Tibial nerve (tissue), 4 donors: ENCODE measurements around the gene ZNF560. TPM values are rescaled to one million over a fixed set of nuclear protein-coding genes. Genes with fewer than 3 reads are reported as not detected.

ENCODE experiments used
- DNase-seq, 2 donors: peaks; one replicate each; pipeline ENCODE4 v3.0.0-alpha.2; 2019; ENCODE audit warnings: low spot score in 2 of 2
- H3K27ac ChIP-seq, 4 donors: fragments of 200-600 bp; sonication (generic) in 3 of 4; one replicate each; pipeline ENCODE4 v1.5.1; 2017 to 2019; ENCODE audit warnings: mild to moderate bottlenecking in 1 of 4
- H3K27me3 ChIP-seq, 2 donors: fragments of 200-600 bp; sonication (generic) in 1 of 2; one replicate each; pipeline versions ENCODE4 v1.5.1 to v1.6.0; 2017 to 2019
- H3K36me3 ChIP-seq, 3 donors: fragments of 200-600 bp; sonication (generic); one replicate each; pipeline ENCODE4 v1.5.1; 2018 to 2019
- H3K4me1 ChIP-seq, 4 donors: fragments of 200-600 bp; sonication (generic) in 3 of 4; one replicate each; pipeline ENCODE4 v1.5.1; 2017 to 2019
- H3K4me3 ChIP-seq, 4 donors: fragments of 200-600 bp; sonication (generic) in 3 of 4; one replicate each; pipeline ENCODE4 v1.5.1; 2017 to 2019; ENCODE audit warnings: mild to moderate bottlenecking in 1 of 4, moderate library complexity in 1 of 4
- H3K9me3 ChIP-seq, 4 donors: fragments of 200-600 bp; sonication (generic) in 3 of 4; one replicate each; pipeline ENCODE4 v1.5.1; 2017 to 2019
- CTCF ChIP-seq, 5 experiments: fragments of 200-600 bp in 3 of 5; fragments of 450-650 bp in 2 of 5; sonication (generic) in 3 of 5; IDR thresholded peaks; one replicate each; pipeline ENCODE4 v1.5.1; 2016 to 2019; ENCODE audit warnings: antibody characterized with exemption in 5 of 5, mild to moderate bottlenecking in 3 of 5, moderate library complexity in 2 of 5
- EP300 ChIP-seq, 2 donors: sonication (generic); formaldehyde crosslinking; IDR thresholded peaks; one replicate each; pipeline ENCODE4 v1.6.1; 2017; ENCODE audit warnings: antibody characterized with exemption in 2 of 2, mild to moderate bottlenecking in 1 of 2
- POLR2A ChIP-seq, 2 donors: fragments of 450-650 bp; IDR thresholded peaks; one replicate each; pipeline ENCODE4 v1.6.1; 2017; ENCODE audit warnings: antibody characterized with exemption in 2 of 2, mild to moderate bottlenecking in 2 of 2, moderate library complexity in 2 of 2
- WGBS, 2 donors: methylation state at CpG; one replicate each; pipeline ENCODE4 v1.1.5; 2018; 5-methylcytosine and 5-hydroxymethylcytosine counted together
- total RNA-seq, 4 donors: library from RNA; depleted of rRNA; stranded (reverse); fragments of >200 nt; gene quantifications; one replicate each; pipeline ENCODE4 v1.1.0, GENCODE V29; 2016

ZNF560 gene
- total RNA-seq, 4 donors from 2014 or later: not detected

- no peaks in the 10 kb centered on the region for H3K27me3 ChIP-seq
- no peak overlapping the region for H3K27ac ChIP-seq
- peaks cover 26 to 63% (median 52%) of the 10 kb centered on the region in 3 donors for H3K36me3 ChIP-seq
- DNase-seq: no peak
- peaks cover 0 to 69% (median 17%) of the 10 kb centered on the region in 4 donors for H3K9me3 ChIP-seq
- peaks cover 0 to 18% (median 3%) of the 10 kb centered on the region in 4 donors for H3K4me1 ChIP-seq
- 95 to 97% methylated on average over 4 of the region's 4 CpGs for WGBS, 2 donors
- TF ChIP-seq CTCF (IDR thresholded peaks at IDR 0.05): no peak
- TF ChIP-seq EP300 (IDR thresholded peaks at IDR 0.05): no peak
- TF ChIP-seq POLR2A (IDR thresholded peaks at IDR 0.05): no peak
- H3K4me3 ChIP-seq: no peak overlapping the region
These were observed 37.5 kb upstream of the ZNF560 start for GRCh38 chr19:9535934-9536333.

- H3K4me3 ChIP-seq: no peak overlapping the region
- H3K36me3 ChIP-seq: peaks cover 53 to 100% (median 81%) of the 10 kb centered on the region in 3 donors
- no peak for DNase-seq
- peaks cover 0 to 6% (median 0%) of the 10 kb centered on the region in 4 donors for H3K4me1 ChIP-seq
- no peaks in the 10 kb centered on the region for H3K27me3 ChIP-seq
- TF ChIP-seq CTCF (IDR thresholded peaks at IDR 0.05): no peak
- no peak for TF ChIP-seq EP300 (IDR thresholded peaks at IDR 0.05)
- TF ChIP-seq POLR2A (IDR thresholded peaks at IDR 0.05): no peak
- no peak overlapping the region for H3K27ac ChIP-seq
- WGBS, 2 donors: 96 to 98% methylated on average over 4 of the region's 4 CpGs
- H3K9me3 ChIP-seq: peaks cover 14 to 100% (median 55%) of the 10 kb centered on the region in 4 donors
These were observed 33.5 kb upstream of the ZNF560 start for GRCh38 chr19:9531933-9532332.

GRCh38 chr19:9528757-9529336 is 30.4 kb upstream of the ZNF560 start:
- Histone ChIP-seq H3K9me3 (peaks cover 14 to 99% (median 74%) of the 10 kb centered on the region in 4 donors), H3K36me3 (peaks cover 39 to 99% (median 59%) of the 10 kb centered on the region in 3 donors), H3K4me1 (no peaks in the 10 kb centered on the region), H3K27me3 (no peaks in the 10 kb centered on the region), H3K27ac (no peak overlapping the region), H3K4me3 (no peak overlapping the region)
- WGBS, 2 donors: 96 to 99% methylated on average over 5 of the region's 5 CpGs
- no peak for DNase-seq
- TF ChIP-seq CTCF (IDR thresholded peaks at IDR 0.05): no peak
- TF ChIP-seq EP300 (IDR thresholded peaks at IDR 0.05): no peak
- no peak for TF ChIP-seq POLR2A (IDR thresholded peaks at IDR 0.05)

GRCh38 chr19:9523885-9524474 is 25.6 kb upstream of the ZNF560 start:
- TF ChIP-seq CTCF (IDR thresholded peaks at IDR 0.05) (no peak), EP300 (IDR thresholded peaks at IDR 0.05) (no peak), POLR2A (IDR thresholded peaks at IDR 0.05) (no peak)
- no peak overlapping the region for H3K27ac ChIP-seq
- peaks cover 10 to 99% (median 64%) of the 10 kb centered on the region in 4 donors for H3K9me3 ChIP-seq
- peaks cover 9 to 86% (median 10%) of the 10 kb centered on the region in 3 donors for H3K36me3 ChIP-seq
- WGBS, 2 donors: 98 to 100% methylated on average over 1 of the region's 1 CpG
- H3K27me3 ChIP-seq: no peaks in the 10 kb centered on the region
- H3K4me1 ChIP-seq: no peaks in the 10 kb centered on the region
- H3K4me3 ChIP-seq: no peak overlapping the region
- DNase-seq: no peak

GRCh38 chr19:9507285-9507684 is 8.9 kb upstream of the ZNF560 start:
- 82 to 88% methylated on average over 3 of the region's 3 CpGs for WGBS, 2 donors
- Histone ChIP-seq H3K4me3 (no peak overlapping the region), H3K36me3 (peaks cover 0 to 37% (median 0%) of the 10 kb centered on the region in 3 donors), H3K27ac (no peak overlapping the region), H3K4me1 (no peaks in the 10 kb centered on the region), H3K27me3 (no peaks in the 10 kb centered on the region), H3K9me3 (peaks cover 0 to 94% (median 22%) of the 10 kb centered on the region in 4 donors)
- no peak for DNase-seq
- TF ChIP-seq EP300 (IDR thresholded peaks at IDR 0.05) (no peak), POLR2A (IDR thresholded peaks at IDR 0.05) (no peak)
